HG02840 (cell line): Measurements from ENCODE around the gene CPD.

Experiments used
- ATAC-seq: cut with Tn5 transposase; IDR thresholded peaks from one replicate; pipeline ENCODE4 v1.9.1; 2021; ENCODE audit warnings: mild to moderate bottlenecking, moderate library complexity, moderate number of reproducible peaks; ENCODE audit not compliant: unreplicated experiment, low FRiP score

CPD gene

GRCh38 chr17:30483159-30483558 is 104.4 kb downstream of the CPD start:
- ATAC-seq, result no peak

- ATAC-seq, result no peak
Measured at GRCh38 chr17:30493780-30494179, 115.1 kb downstream of the CPD start.

GRCh38 chr17:30495586-30495985 is 116.9 kb downstream of the CPD start:
- no peak for ATAC-seq

GRCh38 chr17:30503558-30503957 is 124.8 kb downstream of the CPD start:
- no peak for ATAC-seq

DNA sequence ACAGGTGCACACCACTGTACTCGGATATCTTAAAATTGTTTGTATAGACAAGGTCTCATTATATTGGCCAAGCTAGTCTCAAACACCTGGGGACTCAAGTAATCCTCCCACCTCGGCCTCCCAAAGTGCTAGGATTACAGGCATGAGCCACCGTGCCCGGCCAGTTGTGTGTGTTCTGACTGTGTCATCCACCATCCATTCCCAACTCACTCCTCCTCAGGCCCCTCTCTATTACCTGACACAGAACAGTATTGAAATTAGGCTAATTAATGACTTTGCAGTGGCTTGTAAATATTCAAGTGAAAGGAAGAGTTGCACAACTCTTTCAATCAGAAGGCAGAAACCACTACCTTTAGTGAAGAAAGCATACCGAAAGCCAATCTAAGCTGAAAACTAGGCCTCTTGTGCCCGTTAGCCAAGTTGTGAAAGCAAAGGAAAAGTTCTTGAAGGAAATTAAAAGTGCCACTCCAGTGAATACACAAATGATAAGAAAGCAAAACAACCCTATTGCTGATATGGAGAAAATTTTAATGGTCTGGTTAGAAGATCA is 127.2 kb downstream of the CPD start:
- ATAC-seq, result no peak

DNA sequence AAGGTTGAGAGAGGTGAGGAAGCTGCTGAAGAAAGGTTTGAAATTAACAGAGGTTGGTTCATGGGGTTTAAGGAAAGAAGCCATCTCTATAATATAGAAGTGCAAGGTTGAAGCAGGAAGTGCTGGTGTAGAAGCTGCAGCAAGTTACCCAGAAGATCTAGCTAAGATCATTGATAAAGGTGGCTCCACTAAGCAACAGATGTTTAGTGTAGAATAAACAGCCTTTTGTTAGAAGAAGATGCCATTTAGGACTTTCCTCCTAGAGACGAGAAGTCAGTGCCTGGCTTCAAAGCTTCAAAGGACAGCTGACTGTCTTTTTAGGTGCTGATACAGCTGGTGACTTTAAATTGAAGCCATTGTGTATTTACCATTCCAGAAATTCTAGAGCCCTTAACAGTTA is 127.8 kb downstream of the CPD start:
- no peak for ATAC-seq

DNA sequence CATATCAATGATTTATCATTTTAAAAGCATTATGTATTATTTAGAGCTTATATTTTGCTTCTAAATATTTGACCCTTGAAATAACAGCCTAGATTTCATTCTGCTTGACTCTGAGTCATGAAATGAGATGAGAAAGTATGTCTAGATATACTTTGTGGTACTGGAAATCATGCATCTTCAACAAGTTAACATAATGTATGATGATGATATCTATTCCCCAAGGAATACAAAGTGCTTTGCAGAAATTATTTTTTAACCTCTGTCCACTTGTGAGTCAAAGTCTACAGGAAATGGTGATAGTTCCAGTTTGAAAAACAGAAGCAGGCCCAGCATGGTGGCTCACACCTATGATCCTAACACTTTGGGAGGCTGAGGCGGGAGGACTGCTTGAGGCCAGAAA is 134.6 kb downstream of the CPD start:
- ATAC-seq, result no peak

GRCh38 chr17:30514895-30515596 is 136.3 kb downstream of the CPD start:
- no peak for ATAC-seq

- ATAC-seq, result no peak
Measured at GRCh38 chr17:30517786-30518185, 139.1 kb downstream of the CPD start.

DNA sequence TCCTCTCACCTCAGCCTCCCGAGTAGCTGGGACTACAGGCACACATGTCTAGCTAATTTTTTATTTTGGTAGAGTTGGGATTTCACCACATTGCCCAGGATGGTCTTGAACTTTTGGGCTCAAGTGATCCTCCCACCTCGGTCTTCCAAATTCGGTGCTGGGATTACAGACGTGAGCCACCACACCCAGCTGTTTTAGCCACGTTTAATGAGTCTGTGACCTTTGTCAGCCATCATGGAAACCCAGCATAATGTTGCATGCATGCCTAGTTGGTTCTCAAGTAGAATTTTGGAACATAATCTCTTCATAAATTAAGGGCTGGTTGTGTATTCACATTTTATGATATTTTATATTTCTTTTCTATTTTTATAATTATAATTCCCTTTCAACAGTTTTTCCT is 140.4 kb downstream of the CPD start:
- ATAC-seq, result no peak
